GM12801 (cell line): ENCODE results near the gene CPED1.

ENCODE experiments used
- TF ChIP-seq, protein P1 (sequence below): IDR thresholded peaks from one replicate; pipeline ENCODE4 v1.5.1; 2011; ENCODE audit warnings: control low read depth; ENCODE audit not compliant: insufficient read length; ENCODE audit errors: extremely low read depth

CPED1 gene

DNA sequence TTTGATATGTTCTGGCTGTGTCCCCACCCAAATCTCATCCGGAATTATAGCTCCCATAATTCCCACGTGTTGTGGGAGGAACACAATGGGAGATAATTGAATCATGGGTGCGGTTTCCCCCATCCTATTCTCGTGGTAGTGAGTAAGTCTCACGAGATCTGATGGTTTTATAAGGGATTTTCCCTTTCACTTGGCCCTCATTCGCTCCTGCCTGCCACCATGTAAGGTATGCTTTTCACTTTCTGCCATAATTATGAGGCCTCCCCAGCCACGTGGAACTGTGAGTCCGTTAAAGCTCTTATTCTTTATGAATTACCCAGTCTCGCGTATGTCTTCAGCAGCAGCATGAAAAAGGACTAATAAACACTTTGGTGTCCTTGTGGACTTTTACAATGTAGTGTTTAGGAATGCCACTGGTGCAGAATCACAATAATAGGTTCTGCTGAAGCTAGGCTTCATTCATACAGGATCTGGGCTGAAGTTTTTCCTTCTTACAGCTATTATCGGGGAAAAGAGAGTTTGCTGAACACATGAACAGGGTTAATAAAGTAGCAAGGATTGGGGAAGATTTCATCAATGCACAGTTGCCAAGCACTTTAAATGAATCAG lies 74.3 kb downstream of the CPED1 start:
- TF ChIP-seq, protein P1, sequence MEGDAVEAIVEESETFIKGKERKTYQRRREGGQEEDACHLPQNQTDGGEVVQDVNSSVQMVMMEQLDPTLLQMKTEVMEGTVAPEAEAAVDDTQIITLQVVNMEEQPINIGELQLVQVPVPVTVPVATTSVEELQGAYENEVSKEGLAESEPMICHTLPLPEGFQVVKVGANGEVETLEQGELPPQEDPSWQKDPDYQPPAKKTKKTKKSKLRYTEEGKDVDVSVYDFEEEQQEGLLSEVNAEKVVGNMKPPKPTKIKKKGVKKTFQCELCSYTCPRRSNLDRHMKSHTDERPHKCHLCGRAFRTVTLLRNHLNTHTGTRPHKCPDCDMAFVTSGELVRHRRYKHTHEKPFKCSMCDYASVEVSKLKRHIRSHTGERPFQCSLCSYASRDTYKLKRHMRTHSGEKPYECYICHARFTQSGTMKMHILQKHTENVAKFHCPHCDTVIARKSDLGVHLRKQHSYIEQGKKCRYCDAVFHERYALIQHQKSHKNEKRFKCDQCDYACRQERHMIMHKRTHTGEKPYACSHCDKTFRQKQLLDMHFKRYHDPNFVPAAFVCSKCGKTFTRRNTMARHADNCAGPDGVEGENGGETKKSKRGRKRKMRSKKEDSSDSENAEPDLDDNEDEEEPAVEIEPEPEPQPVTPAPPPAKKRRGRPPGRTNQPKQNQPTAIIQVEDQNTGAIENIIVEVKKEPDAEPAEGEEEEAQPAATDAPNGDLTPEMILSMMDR: no peak

DNA sequence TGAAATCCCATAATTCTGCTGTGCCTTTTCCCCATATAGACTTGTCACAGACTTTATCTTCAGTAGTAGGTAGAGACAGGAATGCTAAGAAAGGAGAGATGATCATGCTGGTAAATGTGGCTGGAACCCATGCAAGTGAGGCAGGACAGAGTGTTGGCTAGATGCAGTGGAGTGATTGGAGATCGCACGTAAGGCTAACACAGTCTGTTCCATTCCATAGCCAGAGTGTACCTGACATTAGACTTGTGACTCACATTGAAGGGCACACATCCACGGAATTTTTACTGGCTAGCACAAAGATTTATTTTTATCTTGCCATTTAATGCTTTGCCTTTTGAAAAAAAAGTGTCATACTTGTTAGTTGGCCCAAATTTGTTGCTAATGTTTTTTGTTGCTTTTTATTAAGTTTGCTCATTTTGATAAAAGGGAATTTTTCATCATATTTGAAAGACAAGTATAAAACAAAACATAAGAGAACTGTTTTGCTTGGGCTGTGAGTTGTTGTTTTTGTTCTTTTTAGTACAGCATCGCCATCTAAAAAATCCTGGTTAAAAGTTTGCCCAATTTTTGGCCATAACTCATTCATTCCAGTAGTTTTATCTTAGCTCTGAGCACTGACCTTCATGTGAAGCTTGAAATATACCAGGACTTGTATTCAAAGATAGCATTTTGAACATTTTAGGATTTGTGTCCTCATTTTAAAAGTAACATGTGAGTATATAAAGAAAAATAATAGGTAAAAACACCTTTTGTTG lies 81.0 kb downstream of the CPED1 start:
- TF ChIP-seq, protein P1: no peak

DNA sequence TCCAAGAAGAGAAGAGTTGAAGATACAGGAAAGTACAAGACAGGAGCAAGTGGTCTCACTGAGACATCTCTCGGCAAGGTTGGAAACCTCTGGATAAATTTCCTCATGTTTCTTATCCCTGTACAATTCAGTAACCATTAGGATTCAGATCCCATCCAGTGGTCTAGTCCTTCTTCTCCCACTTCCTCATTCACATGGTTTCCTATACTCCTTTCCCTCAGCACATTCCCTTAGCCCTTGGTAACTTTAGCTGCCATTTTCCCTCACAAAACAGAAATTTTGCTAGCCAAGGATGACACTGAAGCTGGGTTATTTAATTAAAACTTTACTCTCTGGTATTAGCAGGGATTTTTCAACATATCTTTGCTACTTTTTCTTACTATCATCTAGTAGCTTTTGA lies 82.6 kb downstream of the CPED1 start:
- TF ChIP-seq, protein P1: no peak

DNA sequence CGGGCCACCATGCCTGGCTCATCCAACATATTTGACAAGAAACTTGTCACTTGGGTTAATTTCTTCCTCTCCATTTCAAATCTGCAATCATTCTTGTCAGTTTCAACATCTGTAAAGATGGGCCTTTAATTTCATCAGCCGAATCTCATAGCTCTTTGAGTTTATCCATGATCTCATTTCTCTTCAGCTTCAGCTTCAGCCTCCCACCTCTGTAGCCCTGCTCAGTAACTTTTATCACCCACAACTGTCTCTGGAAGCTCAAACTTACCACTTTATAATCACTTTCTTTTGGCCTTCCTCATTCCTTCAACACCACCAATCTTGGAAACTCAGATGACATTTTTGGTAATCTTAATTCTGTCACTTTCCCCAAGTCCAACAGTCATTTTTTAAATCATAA lies 83.2 kb downstream of the CPED1 start:
- TF ChIP-seq, protein P1: no peak

DNA sequence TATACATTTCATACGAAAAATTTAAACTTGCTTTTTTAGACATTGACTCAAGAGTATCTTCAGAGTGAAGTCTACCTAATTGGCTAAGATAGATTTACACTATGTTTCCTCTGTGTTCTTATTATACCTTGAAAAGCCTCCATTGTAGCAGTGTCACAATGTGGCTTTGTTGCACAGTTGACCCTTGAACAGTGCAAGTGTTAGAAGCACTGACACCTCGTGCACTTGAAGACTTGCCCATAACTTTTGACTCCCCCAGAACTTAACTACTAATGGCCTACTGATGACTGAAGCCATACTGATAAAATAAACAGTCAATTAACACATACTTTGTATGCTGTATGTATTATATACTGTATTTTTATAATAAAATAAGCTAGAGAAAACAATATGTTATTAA lies 84.3 kb downstream of the CPED1 start:
- TF ChIP-seq, protein P1: no peak

DNA sequence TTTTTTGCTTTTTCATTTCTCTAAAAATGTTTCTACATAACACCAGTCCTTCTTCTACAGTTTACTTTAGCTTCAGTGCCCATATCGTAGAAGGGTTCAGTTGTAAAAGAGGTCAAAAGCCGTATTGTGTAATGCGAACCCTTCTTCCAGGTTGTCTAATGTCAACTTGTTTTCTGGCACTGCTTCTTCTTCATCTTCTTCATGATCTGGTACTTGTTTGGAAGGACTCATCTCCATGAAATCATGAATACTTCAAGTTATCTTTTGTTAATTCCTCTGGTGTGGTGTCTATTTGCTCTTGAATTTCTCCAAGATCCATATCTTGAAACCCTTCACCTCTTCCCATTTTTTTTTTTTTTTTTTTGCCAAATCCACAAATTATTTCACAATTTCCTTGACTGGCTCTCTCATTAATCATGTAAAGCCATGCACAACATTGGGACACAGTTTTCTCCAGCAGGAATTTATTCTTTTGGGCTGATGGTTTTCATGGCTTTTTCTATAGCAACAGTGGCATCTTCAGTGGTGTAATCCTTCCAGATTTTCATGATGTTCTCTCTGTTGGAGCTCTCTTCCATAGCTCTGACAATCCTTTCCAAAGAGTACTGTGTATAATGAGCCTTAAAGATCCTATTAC lies 85.1 kb downstream of the CPED1 start:
- TF ChIP-seq, protein P1: no peak

DNA sequence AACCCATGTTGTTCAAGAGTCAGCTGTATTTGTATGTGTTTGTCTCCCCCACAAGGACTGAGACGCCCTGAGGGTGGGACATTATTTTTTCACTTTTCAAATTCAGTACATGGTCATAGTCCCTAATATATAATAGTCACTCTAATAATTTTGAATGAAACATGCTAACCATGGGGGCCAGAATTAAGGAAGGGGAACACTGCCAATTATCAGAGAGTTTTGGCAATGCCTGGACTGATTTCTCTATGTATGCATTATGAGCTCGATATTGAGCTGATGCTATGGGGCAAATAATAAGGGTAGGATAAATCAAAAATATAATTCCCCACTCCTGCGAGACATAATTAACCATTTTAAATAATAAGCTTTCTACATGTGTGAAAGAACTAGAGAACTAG lies 87.4 kb downstream of the CPED1 start:
- TF ChIP-seq, protein P1: no peak
